IPS DF 6.9 (cell line): ENCODE data around the gene DGKB.

Experiments
- DNase-seq: peaks from one replicate; pipeline ENCODE4 v3.0.0-alpha.2; 2013; ENCODE audit warnings: low read depth, low spot score
- H3K27ac ChIP-seq: one replicate; pipeline ENCODE4 v1.5.1; 2013; ENCODE audit warnings: low read length, control low read depth
- H3K27me3 ChIP-seq: 2 replicates; pipeline ENCODE4 v1.6.1; 2013; ENCODE audit warnings: mild to moderate bottlenecking, low read length; ENCODE audit not compliant: control insufficient read depth, insufficient read depth
- H3K36me3 ChIP-seq: 2 replicates; pipeline ENCODE4 v1.6.1; 2013; ENCODE audit warnings: low read length; ENCODE audit not compliant: control insufficient read depth, insufficient read depth
- H3K4me1 ChIP-seq: 2 replicates; pipeline ENCODE4 v1.6.1; 2013; ENCODE audit warnings: low read length; ENCODE audit not compliant: control insufficient read depth, insufficient read depth
- H3K4me3 ChIP-seq: 2 replicates; pipeline ENCODE4 v1.5.1; 2013; ENCODE audit warnings: mild to moderate bottlenecking, low read length
- H3K9me3 ChIP-seq: 2 replicates; pipeline ENCODE4 v1.6.1; 2013; ENCODE audit warnings: low read length, inconsistent platforms; ENCODE audit not compliant: control insufficient read depth, insufficient read depth
- WGBS: extraction: QIAGEN DNeasy Blood & Tissue Kit; methylation state at CpG from one replicate; pipeline ENCODE4 v1.1.7; 2013; ENCODE audit warnings: mixed read lengths, missing lambda C conversion rate; ENCODE audit not compliant: insufficient read length, insufficient coverage; 5-methylcytosine and 5-hydroxymethylcytosine counted together

The DGKB gene

DNA sequence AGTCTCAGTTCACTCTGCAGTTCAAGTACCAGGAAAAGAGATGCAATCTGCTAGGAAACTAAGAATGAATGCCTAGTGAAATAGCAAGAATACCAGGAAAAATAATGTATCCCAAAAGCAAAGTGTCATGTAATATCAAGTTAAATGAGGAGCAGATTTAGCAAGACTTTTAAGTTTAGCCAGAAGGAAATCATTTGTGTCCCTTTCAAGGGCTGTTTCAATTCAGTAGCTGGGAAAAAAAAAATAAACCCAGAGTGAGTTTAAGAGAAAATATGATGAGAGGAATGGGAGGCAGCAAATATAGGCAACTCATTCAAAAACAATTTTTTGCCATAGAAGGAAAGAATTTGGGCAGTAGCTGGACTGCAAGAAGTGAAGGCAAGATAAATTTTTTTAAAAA is 135.8 kb downstream of the DGKB start:
- Histone ChIP-seq H3K27ac (no peak overlapping the region), H3K4me3 (no peak overlapping the region), H3K4me1 (no peaks in the 10 kb centered on the region; the same call in 1 of the 2 replicates), H3K27me3 (no peaks in the 10 kb centered on the region), H3K9me3 (no peaks in the 10 kb centered on the region), H3K36me3 (no peaks in the 10 kb centered on the region)
- no peak for DNase-seq

DNA sequence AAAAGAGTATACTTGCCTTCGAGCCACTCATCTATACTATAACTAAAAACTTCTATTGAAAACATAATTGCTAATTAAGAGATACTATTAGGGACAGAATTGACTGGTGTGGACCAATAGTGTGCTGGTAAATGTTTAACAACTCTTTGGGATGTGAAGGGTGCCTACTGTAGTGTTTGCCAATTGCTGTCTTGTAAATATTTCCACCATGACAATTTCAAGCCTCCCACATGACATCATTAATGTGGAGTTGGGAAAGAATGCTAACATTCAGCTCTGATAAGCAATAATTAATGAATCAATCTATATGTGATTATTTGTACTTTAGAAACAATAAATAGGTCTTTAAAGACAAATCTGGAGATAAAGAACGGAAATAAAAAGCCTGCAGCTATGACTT is 136.8 kb downstream of the DGKB start:
- DNase-seq: no peak
- Histone ChIP-seq H3K36me3 (no peaks in the 10 kb centered on the region), H3K27me3 (no peaks in the 10 kb centered on the region), H3K27ac (no peak overlapping the region), H3K9me3 (no peaks in the 10 kb centered on the region), H3K4me1 (no peaks in the 10 kb centered on the region; the same call in 1 of the 2 replicates), H3K4me3 (no peak overlapping the region)
- no CpG with 5 or more reads among the region's 2 CpGs for WGBS

DNA sequence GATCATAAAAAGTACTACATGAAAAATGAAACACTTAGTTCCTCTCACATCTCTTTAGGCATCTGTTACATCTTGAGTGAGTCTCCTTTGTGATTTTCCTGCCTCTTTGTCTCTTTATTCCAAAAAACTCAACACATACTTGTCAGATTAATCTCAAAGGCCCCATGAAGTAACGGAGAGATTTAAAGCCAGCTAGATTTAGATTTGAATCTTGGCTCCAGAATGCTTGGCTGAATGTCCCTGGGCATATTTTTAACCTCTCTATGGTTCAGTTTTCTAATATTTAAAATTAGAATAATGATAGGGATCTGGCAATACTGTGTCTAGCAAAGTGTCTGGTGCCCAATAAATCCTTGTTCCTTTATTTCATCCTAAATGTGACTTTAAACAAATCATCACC is 140.0 kb downstream of the DGKB start:
- no peak overlapping the region for H3K27ac ChIP-seq
- H3K27me3 ChIP-seq: no peaks in the 10 kb centered on the region
- no CpG with 5 or more reads among the region's 1 CpG for WGBS
- DNase-seq: no peak
- H3K4me3 ChIP-seq: no peak overlapping the region
- no peaks in the 10 kb centered on the region; the same call in 1 of the 2 replicates for H3K4me1 ChIP-seq
- no peaks in the 10 kb centered on the region for H3K9me3 ChIP-seq
- no peaks in the 10 kb centered on the region for H3K36me3 ChIP-seq

DNA sequence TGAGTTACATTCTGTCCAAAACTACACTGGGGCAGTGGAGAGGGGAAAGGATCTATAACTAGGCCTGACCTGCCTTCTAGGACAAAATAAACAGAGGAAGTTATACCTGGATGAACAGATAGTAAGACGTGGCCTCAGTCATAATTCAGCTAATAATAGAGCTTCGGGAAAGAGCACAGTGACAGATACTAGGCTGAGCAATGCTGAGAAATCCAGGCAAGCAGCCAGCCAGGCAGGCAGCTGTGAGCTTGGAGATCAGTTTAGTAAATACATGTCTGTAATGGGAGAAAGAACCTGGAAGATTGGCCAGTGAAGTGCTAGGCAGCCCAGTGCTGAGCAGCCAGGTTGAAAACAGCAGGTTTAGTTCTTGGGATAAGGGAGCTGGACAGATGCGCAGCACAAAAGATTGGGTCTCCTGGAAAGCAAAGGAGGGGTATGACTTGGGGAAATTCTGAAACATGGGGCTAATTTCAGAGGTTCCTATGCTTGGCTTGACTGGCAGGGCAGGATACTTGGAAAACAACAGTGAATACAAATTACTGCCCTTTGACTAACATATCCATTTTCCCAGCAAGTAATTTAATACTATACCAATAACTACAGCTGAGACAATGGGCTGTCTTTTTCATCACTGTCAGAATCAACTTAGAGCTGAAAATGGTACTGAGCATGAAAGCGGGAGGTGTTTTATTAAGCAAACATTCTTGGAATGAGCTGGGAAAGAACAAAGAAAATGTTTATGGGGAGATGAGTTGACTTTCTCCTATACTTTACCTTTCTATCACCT is 140.8 kb downstream of the DGKB start:
- WGBS: no CpG with 5 or more reads among the region's 4 CpGs
- Histone ChIP-seq H3K27me3 (no peaks in the 10 kb centered on the region), H3K36me3 (no peaks in the 10 kb centered on the region), H3K4me1 (no peaks in the 10 kb centered on the region; the same call in 1 of the 2 replicates), H3K27ac (no peak overlapping the region), H3K9me3 (no peaks in the 10 kb centered on the region), H3K4me3 (no peak overlapping the region)
- no peak for DNase-seq

DNA sequence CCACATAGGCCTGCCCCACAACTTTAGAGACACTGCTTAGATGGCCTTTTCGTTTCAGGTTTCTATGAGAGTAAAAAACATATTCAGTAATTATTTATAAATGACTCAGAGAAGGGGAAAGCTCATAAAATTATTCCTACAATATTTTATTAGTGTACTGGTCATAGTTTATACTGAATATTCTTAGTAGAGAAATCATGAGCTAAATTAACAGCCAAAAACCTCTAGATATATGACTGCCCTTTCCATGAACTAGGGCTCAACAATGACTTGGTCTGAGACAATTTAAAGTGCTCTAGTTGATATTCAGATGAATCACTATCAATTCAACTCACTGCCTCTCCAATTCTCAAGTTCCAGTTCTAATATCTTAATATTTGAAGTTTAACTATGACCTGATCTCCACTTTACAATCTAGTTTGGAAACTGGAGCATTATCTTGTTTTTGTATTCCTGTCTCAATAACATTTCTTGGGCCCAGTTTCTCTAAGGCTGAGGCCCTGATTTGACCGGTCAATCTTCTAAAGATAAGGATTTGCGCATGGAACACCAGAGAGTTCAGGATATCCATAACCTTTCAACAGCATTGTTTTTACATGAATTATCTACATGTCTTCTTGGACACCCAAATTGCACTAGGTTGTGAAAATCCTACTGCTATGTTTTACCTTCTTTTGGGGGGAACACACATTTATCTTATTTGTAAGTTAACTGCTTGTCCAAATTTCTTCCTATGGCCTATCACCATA is 141.6 kb downstream of the DGKB start:
- no peak for DNase-seq
- Histone ChIP-seq H3K27ac (no peak overlapping the region), H3K9me3 (no peaks in the 10 kb centered on the region), H3K4me1 (no peaks in the 10 kb centered on the region; the same call in 1 of the 2 replicates), H3K27me3 (no peaks in the 10 kb centered on the region), H3K36me3 (no peaks in the 10 kb centered on the region), H3K4me3 (no peak overlapping the region)
- WGBS: no CpG with 5 or more reads among the region's 3 CpGs

DNA sequence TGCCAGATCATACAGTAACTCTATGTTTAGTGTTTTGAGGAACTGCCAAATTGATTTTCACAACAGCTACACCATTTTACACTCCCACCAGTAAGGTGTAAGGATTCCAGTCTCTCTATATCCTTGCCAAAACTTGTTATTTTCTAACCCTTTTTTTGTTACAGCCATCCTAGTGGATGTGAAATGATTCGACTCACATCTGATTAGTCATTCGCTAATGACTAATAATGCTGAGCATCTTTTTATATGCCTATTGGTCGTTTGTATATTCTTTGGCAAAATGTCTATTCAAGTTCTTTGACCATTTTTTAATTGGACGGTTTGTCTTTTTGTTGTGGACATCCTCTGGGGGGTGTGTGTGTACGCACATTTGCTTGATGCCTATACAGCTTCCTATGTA is 142.8 kb downstream of the DGKB start:
- H3K27ac ChIP-seq: no peak overlapping the region
- no peak for DNase-seq
- H3K9me3 ChIP-seq: no peaks in the 10 kb centered on the region
- H3K4me3 ChIP-seq: no peak overlapping the region
- no CpG with 5 or more reads among the region's 5 CpGs for WGBS
- H3K4me1 ChIP-seq: no peaks in the 10 kb centered on the region; the same call in 1 of the 2 replicates
- no peaks in the 10 kb centered on the region for H3K27me3 ChIP-seq
- no peaks in the 10 kb centered on the region for H3K36me3 ChIP-seq

DNA sequence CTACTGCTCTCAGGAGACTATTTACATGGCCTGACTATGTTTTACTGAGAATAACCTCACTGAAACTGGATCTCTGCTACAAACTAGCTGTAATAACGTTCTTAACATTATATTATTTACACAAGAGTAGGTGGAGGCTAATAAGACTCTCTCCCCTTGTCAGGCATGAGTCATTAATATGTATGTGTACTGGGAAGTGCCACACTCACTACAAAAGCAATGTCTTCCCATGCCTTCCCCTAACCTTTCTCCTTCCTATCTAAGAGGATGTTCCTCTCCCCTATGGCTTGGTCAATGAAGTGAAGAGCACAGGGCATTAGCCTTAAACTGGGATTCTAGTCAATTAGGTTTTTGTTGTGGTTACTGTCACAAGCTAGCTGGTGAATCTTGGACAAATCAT is 147.9 kb downstream of the DGKB start:
- H3K9me3 ChIP-seq: no peaks in the 10 kb centered on the region
- H3K27me3 ChIP-seq: no peaks in the 10 kb centered on the region
- WGBS: no CpG with 5 or more reads among the region's 1 CpG
- H3K36me3 ChIP-seq: no peaks in the 10 kb centered on the region
- H3K4me1 ChIP-seq: peaks cover 2% of the 10 kb centered on the region; the same call in 1 of the 2 replicates
- H3K27ac ChIP-seq: no peak overlapping the region
- DNase-seq: no peak
- H3K4me3 ChIP-seq: no peak overlapping the region

DNA sequence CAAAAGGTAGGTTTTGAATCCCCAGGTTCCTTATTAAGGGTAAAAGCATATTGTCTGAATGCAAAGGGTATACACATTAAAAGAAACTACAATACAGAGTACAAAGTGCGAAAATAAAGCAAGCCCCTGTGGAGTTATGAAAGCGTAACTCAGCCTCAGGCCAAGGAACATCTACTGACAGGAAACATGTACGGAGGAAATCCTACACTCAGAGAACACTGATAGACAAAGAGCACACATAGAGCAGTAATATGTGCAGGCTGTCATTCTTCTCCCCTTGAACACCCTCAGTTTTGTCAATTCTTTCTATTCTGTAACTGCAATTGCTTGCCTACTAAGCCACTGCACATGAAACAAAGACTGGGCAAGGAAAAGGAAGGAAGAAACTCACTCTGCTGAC is 150.2 kb downstream of the DGKB start:
- Histone ChIP-seq H3K27ac (no peak overlapping the region), H3K27me3 (no peaks in the 10 kb centered on the region), H3K4me3 (no peak overlapping the region), H3K4me1 (peaks cover 2% of the 10 kb centered on the region; the same call in 1 of the 2 replicates), H3K36me3 (no peaks in the 10 kb centered on the region), H3K9me3 (no peaks in the 10 kb centered on the region)
- no CpG with 5 or more reads among the region's 3 CpGs for WGBS
- DNase-seq: no peak

DNA sequence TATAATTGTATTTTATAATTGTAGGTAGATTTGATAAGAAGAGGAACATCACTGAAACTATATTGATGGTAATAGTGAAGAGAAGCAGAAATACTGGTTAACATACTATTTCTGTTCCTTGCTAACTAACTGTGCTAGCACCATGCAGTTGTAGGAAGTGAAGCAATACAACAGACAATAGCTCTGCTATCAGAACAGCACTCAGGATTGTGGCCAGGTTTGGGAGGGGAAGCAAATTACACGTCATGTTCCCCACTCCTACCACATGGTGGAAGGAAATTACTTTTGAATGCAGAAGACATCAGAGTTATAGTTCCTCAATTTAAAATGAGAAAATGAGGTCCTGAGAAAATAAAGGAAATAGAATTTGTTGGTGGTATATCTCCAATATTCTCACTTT is 151.1 kb downstream of the DGKB start:
- no CpG with 5 or more reads among the region's 1 CpG for WGBS
- Histone ChIP-seq H3K27ac (no peak overlapping the region), H3K36me3 (no peaks in the 10 kb centered on the region), H3K4me3 (no peak overlapping the region), H3K27me3 (no peaks in the 10 kb centered on the region), H3K4me1 (peaks cover 2% of the 10 kb centered on the region; the same call in 1 of the 2 replicates), H3K9me3 (no peaks in the 10 kb centered on the region)
- no peak for DNase-seq

DNA sequence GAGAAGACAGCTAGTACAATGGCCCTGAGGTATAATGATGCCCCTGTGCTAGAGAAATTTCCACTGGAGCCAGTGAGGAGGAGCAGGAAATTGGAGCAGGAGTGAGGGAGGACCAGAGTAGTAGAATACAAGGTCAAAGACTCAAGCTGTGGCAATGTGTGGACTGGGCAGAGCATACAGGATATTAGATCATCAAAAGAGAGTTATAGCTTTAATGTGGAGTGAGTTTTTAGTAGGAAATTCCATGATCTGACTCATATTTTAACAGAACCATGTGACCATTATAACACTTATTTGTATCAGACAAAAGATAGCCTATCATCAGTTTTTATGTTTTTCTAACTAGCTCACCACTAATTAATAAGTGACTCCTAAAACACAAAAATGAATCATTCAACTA is 154.1 kb downstream of the DGKB start:
- peaks cover 2% of the 10 kb centered on the region; the same call in 1 of the 2 replicates for H3K9me3 ChIP-seq
- no peaks in the 10 kb centered on the region for H3K36me3 ChIP-seq
- no peak for DNase-seq
- H3K4me1 ChIP-seq: no peaks in the 10 kb centered on the region
- no peak overlapping the region for H3K4me3 ChIP-seq
- no peak overlapping the region for H3K27ac ChIP-seq
- no peaks in the 10 kb centered on the region for H3K27me3 ChIP-seq
